Fibroblast of skin of right quadriceps (primary cell): Measurements from ENCODE around the gene ADCY7.

Experiments
- DNase-seq: peaks from one replicate; pipeline ENCODE4 v3.0.0-alpha.2; 2013

The ADCY7 gene

GRCh38 chr16:50251375-50252081 lies 14.8 kb upstream of the ADCY7 start:
- DNase-seq, result peak; percentile 84

GRCh38 chr16:50252082-50252611 lies 14.2 kb upstream of the ADCY7 start:
- no peak for DNase-seq

- no peak for DNase-seq
These were observed 13.4 kb upstream of the ADCY7 start for GRCh38 chr16:50252874-50253513.

- no peak for DNase-seq
These were observed 12.8 kb upstream of the ADCY7 start for GRCh38 chr16:50253514-50253910.

- no peak for DNase-seq
These were observed 12.3 kb upstream of the ADCY7 start for GRCh38 chr16:50254072-50254471.

- no peak for DNase-seq
These were observed 10.8 kb upstream of the ADCY7 start for GRCh38 chr16:50255538-50255937.

GRCh38 chr16:50256604-50257003 lies 9.7 kb upstream of the ADCY7 start:
- no peak for DNase-seq

GRCh38 chr16:50257876-50258275 lies 8.5 kb upstream of the ADCY7 start:
- DNase-seq, result no peak

- DNase-seq, result peak; percentile 45
These were observed 6.8 kb upstream of the ADCY7 start for GRCh38 chr16:50259334-50260205.

- no peak for DNase-seq
These were observed 5.9 kb upstream of the ADCY7 start for GRCh38 chr16:50260206-50261159.

- DNase-seq, result no peak
These were observed 5.1 kb upstream of the ADCY7 start for GRCh38 chr16:50261160-50261706.

GRCh38 chr16:50261707-50262235 lies 4.6 kb upstream of the ADCY7 start:
- no peak for DNase-seq

GRCh38 chr16:50263060-50263909 lies 3.1 kb upstream of the ADCY7 start:
- DNase-seq, result no peak

- DNase-seq, result peak; percentile 45
These were observed 2.1 kb upstream of the ADCY7 start for GRCh38 chr16:50263940-50264929.

- DNase-seq, result no peak
These were observed 1.1 kb upstream of the ADCY7 start for GRCh38 chr16:50265260-50265659.

GRCh38 chr16:50265716-50266336 lies 525 bp upstream of the ADCY7 start:
- no peak for DNase-seq

GRCh38 chr16:50267151-50267631 lies 840 bp downstream of the ADCY7 start:
- no peak for DNase-seq

GRCh38 chr16:50267651-50268050 lies 1.3 kb downstream of the ADCY7 start:
- no peak for DNase-seq

- DNase-seq, result no peak
These were observed 2.0 kb downstream of the ADCY7 start for GRCh38 chr16:50268352-50268751.
